Skeletal muscle tissue (tissue), 4 donors: ENCODE measurements around the gene MRPL20. TPM values are rescaled to one million over a fixed set of nuclear protein-coding genes. Genes with fewer than 3 reads are reported as not detected.

Experiments used
- H3K27ac ChIP-seq: one replicate; pipeline ENCODE4 v1.7.0; 2013; ENCODE audit warnings: mild to moderate bottlenecking, low read depth, low read length, inconsistent platforms
- H3K27me3 ChIP-seq, 3 donors: one replicate each; pipeline ENCODE4 v1.7.0; 2013; ENCODE audit warnings: low read length in 3 of 3; ENCODE audit not compliant: control insufficient read depth in 3 of 3, insufficient read depth in 3 of 3
- H3K36me3 ChIP-seq, 3 donors: one replicate each; pipeline ENCODE4 v1.7.0; 2013; ENCODE audit warnings: low read length in 3 of 3; ENCODE audit not compliant: control insufficient read depth in 3 of 3, insufficient read depth in 3 of 3
- H3K4me1 ChIP-seq, 3 donors: one replicate each; pipeline ENCODE4 v1.7.0; 2013; ENCODE audit warnings: low read length in 3 of 3, mild to moderate bottlenecking in 3 of 3; ENCODE audit not compliant: control insufficient read depth in 3 of 3, insufficient read depth in 3 of 3
- H3K4me3 ChIP-seq, 3 donors: one replicate each; pipeline ENCODE4 v1.7.0; 2013; ENCODE audit warnings: low read length in 3 of 3
- H3K9ac ChIP-seq, 3 donors: one replicate each; pipeline ENCODE4 v1.7.0; 2013; ENCODE audit warnings: low read length in 3 of 3, mild to moderate bottlenecking in 3 of 3, moderate library complexity in 2 of 3, low read depth in 1 of 3
- H3K9me3 ChIP-seq, 3 donors: one replicate each; pipeline ENCODE4 v1.7.0; 2013; ENCODE audit warnings: low read length in 3 of 3; ENCODE audit not compliant: control insufficient read depth in 3 of 3
- total RNA-seq: library from RNA; depleted of rRNA; stranded (reverse); fragments of >200 nt; gene quantifications from one replicate; pipeline ENCODE4 v1.2.3, GENCODE V29; 2014
- donor health status: Osteomylitis.

The MRPL20 gene
- total RNA-seq, 1 donor from 2014 or later = 75.7 TPM

DNA sequence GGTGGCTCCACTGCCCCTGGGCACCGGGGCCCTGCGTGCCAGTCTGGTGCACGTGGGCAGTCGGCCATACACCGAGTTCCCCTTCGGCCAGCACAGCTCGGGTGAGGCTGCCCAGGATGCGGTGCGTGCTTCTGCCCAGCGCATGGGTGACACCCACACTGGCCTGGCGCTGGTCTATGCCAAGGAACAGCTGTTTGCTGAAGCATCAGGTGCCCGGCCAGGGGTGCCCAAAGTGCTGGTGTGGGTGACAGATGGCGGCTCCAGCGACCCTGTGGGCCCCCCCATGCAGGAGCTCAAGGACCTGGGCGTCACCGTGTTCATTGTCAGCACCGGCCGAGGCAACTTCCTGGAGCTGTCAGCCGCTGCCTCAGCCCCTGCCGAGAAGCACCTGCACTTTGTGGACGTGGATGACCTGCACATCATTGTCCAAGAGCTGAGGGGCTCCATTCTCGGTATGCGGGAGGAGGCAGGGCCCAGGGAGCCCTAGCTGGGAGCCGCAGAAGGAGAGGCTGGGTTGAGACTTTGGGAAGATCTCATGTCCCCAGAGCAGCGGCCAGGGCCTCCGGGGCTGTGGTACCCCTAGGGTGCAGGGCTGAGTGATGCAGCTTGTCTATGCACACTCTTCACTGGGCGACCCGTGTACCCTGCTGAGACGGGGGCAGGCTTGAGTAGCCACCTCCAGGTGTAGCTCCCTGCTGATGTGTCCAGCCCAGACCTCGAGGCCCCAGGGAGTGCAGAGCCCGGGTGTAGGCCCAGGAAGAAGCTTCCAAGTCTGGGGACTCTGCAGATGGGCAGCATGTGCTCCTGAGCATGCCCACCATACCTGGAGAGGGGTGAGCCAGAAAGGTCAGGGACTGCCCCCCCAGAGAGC is 30.2 kb upstream of the MRPL20 start:
- no peaks in the 10 kb centered on the region for H3K36me3 ChIP-seq
- H3K4me1 ChIP-seq = peaks cover 54 to 59% (median 57%) of the 10 kb centered on the region in 3 donors
- peak overlapping the region in 1 of 3 donors; percentile 62 for H3K9ac ChIP-seq
- peaks cover 0 to 36% (median 13%) of the 10 kb centered on the region in 3 donors for H3K27me3 ChIP-seq
- no peaks in the 10 kb centered on the region for H3K9me3 ChIP-seq
- H3K4me3 ChIP-seq = peak overlapping the region in 1 of 3 donors; percentile 13
- no peak overlapping the region for H3K27ac ChIP-seq

DNA sequence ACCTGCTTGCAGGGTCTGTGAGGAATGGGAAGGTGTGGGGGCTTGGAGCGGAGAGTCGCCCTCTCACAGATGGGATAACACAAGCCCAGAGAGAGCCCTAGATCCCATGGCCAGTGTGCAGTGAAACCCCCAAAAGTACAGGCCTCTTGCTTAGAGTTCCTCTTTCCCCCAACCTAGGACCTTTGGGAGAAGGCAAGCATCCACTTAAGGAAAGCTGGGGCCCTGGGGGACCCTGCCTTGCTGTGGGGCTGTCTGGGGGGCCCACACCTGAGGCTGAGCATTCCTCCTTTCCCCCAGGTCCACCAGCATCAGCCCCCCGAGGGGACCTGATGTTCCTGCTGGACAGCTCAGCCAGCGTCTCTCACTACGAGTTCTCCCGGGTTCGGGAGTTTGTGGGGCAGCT is 29.5 kb upstream of the MRPL20 start:
- no peaks in the 10 kb centered on the region for H3K36me3 ChIP-seq
- no peaks in the 10 kb centered on the region for H3K9me3 ChIP-seq
- H3K27me3 ChIP-seq = peaks cover 0 to 36% (median 13%) of the 10 kb centered on the region in 3 donors
- peak overlapping the region in 2 of 3 donors; percentile 51 to 62 for H3K9ac ChIP-seq
- H3K4me1 ChIP-seq = peaks cover 57 to 66% (median 60%) of the 10 kb centered on the region in 3 donors
- H3K27ac ChIP-seq = no peak overlapping the region
- H3K4me3 ChIP-seq = peak overlapping the region; percentile 51 to 68 (median 60)

DNA sequence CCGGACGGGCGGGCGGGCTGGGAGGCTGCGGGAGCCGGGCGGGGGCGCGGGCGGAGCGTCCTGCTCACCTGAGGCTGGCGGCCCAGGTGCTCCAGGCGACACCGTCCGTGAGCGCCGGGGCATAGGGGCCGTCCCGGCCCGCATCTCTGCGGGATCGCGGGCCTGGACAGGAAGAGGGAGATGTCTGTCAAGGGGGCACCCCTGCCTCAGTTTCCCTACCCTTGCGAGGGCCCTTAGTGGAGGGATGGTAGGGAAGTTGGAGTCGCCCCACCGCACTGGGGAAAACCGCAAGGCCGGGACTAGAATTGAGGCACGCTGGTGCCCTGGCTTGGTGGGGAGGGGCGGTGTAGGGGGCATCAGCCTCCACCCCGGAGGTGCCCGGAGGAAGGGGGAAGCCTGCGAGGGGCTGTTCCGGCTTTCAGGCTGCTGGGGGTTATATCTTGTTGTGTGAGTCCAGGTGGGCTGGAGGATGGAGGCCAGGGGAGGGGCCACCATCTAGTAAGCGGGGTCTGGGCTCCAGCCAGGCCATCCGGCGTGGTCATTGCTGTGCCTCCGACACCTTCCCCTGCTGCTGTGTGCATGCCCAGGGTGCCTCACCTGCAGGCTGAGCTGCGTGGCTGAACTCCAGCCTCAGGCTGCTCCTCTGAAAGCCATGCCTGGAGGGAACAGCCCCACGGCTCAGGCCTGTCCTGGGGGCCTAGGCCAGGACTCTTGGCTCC is 29.0 kb upstream of the MRPL20 start:
- Histone ChIP-seq H3K27ac (no peak overlapping the region), H3K27me3 (peaks cover 0 to 36% (median 13%) of the 10 kb centered on the region in 3 donors), H3K4me1 (peaks cover 54 to 63% (median 60%) of the 10 kb centered on the region in 3 donors), H3K4me3 (peak overlapping the region; percentile 51 to 68 (median 60)), H3K36me3 (no peaks in the 10 kb centered on the region), H3K9ac (peak overlapping the region; percentile 38 to 62 (median 51)), H3K9me3 (no peaks in the 10 kb centered on the region)

DNA sequence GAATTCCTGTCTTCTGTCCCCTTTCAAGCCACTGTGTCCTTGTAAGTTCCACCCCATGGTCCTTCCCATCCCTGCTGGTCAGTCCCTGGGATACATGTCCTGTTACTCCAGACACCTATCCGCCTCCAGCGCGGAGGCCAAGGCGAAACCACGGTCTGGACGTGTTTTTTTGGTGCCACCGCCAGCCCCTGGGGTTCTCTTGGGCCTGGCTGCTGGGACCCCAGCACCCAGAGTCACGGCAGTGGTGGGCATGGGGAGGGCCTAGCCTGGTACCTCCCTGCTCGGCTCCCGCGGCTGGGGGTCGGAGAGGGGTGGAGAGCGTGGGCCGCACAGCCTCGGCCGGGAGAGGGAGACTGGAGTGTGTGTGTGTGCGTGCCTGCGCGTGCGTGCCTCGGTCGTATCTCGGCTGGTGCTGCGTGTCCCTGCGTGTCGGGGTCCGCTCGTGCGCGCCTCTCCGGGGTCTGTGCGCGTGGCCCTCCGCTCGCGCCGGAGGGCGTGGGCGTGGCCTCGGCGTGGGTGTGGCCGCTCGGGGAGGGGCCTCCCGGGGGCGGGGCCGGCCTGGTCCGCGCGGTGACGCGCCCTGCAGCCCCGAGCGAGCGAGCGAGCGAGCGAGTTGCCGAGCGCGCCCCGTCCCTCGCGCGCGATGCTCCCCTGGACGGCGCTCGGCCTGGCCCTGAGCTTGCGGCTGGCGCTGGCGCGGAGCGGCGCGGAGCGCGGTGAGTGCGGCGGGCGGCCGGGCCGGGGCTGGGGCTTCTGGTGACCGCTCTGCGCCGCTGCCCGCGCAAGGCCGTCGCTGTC is 28.2 kb upstream of the MRPL20 start, which contains the start of gene VWA1:
Gene VWA1, plus strand, starts transcription at position 585 of the 798 bp plus-strand sequence. Its CDS starts 59 bp downstream, at position 644.
- Histone ChIP-seq H3K27me3 (peaks cover 0 to 36% (median 13%) of the 10 kb centered on the region in 3 donors), H3K36me3 (no peaks in the 10 kb centered on the region), H3K9ac (peak within 1 kb of the TSS; percentile 51 to 62 (median 53)), H3K9me3 (no peaks in the 10 kb centered on the region), H3K4me1 (peaks cover 47 to 60% (median 58%) of the 10 kb centered on the region in 3 donors), H3K4me3 (peak within 1 kb of the TSS; percentile 57 to 73 (median 68)), H3K27ac (peak within 1 kb of the TSS; percentile 82)

DNA sequence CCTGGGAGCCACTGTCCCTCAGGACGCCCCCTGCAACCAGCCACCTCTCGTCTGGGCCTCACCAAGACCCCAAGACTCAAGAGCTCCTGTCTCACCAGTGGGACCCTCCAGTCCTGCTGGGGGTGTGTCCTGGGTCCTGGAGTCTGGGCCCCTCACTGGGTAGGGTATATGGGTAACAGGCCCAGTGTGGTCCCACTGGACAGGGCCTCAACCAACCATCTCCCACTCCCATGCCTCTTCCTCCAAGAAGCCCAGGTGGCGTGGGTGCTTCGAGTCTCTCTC is 27.7 kb upstream of the MRPL20 start:
- peaks cover 0 to 39% (median 13%) of the 10 kb centered on the region in 3 donors for H3K27me3 ChIP-seq
- no peaks in the 10 kb centered on the region for H3K9me3 ChIP-seq
- peaks cover 53 to 64% (median 63%) of the 10 kb centered on the region in 3 donors for H3K4me1 ChIP-seq
- H3K36me3 ChIP-seq = no peaks in the 10 kb centered on the region
- H3K9ac ChIP-seq = peak overlapping the region in 2 of 3 donors; percentile 53 to 62
- H3K4me3 ChIP-seq = peak overlapping the region in 2 of 3 donors; percentile 68 to 73
- peak overlapping the region; percentile 82 for H3K27ac ChIP-seq

DNA sequence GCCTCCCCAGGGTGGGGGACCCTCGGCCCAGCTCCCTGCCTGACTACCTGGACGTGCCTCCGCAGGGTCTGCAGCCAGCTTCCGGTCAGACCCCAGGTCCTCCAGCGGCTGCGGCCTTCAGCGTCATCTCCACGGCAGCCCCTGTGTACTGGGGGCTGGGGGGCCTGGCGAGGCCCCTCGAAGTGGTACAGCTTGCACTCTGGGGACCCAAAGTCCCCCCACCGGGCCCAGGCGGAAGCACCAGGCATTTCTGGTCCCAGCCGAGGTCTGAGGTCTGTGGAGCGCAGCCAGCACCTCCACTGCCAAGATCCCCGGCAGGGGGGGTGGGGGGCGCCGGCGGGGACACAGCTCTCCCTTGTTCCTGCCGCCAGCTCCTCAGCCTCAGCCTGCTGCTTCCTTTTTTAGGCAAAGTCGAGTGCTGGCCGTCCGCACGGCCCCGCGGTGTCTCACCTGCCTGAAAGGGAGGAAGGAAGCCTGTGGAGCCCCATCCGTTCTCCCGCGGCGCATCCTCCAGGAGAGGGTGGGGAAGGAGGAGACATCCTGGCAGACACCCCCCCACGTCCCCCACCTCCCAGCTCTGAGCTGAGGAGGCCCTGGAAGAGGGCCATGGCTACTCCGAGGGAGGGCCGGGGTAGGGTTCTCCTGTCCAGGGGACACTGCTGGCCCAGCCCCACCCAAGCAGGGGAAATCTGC is 27.2 kb upstream of the MRPL20 start:
- H3K27me3 ChIP-seq = peaks cover 0 to 39% (median 13%) of the 10 kb centered on the region in 3 donors
- H3K9ac ChIP-seq = peak overlapping the region in 2 of 3 donors; percentile 53 to 62
- no peaks in the 10 kb centered on the region for H3K36me3 ChIP-seq
- H3K9me3 ChIP-seq = no peaks in the 10 kb centered on the region
- peak overlapping the region in 2 of 3 donors; percentile 22 to 68 for H3K4me3 ChIP-seq
- H3K4me1 ChIP-seq = peaks cover 57 to 68% (median 66%) of the 10 kb centered on the region in 3 donors
- H3K27ac ChIP-seq = peak overlapping the region; percentile 82

DNA sequence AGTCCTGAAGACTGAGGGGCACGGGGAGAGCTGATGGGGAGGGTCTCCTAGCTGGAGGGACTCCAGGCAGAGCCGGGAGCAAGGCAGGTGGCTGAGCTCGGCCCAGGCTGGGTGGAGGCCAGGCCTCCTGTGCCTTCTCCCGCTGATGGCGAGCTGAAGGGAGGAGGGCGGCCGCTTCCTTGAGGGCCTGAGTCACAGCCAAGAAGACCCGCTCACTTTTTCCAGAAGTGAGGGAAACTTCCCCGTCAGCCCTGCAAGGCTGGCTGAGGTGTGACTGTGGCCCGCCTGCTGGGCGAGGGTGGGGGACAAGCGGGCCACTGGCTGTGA is 26.7 kb upstream of the MRPL20 start:
- Histone ChIP-seq H3K4me3 (peak overlapping the region in 1 of 3 donors; percentile 2), H3K4me1 (peaks cover 57 to 68% (median 66%) of the 10 kb centered on the region in 3 donors), H3K9me3 (no peaks in the 10 kb centered on the region), H3K36me3 (no peaks in the 10 kb centered on the region), H3K27me3 (peaks cover 0 to 38% (median 13%) of the 10 kb centered on the region in 3 donors), H3K27ac (peak overlapping the region; percentile 82), H3K9ac (peak overlapping the region in 2 of 3 donors; percentile 25 to 45)

DNA sequence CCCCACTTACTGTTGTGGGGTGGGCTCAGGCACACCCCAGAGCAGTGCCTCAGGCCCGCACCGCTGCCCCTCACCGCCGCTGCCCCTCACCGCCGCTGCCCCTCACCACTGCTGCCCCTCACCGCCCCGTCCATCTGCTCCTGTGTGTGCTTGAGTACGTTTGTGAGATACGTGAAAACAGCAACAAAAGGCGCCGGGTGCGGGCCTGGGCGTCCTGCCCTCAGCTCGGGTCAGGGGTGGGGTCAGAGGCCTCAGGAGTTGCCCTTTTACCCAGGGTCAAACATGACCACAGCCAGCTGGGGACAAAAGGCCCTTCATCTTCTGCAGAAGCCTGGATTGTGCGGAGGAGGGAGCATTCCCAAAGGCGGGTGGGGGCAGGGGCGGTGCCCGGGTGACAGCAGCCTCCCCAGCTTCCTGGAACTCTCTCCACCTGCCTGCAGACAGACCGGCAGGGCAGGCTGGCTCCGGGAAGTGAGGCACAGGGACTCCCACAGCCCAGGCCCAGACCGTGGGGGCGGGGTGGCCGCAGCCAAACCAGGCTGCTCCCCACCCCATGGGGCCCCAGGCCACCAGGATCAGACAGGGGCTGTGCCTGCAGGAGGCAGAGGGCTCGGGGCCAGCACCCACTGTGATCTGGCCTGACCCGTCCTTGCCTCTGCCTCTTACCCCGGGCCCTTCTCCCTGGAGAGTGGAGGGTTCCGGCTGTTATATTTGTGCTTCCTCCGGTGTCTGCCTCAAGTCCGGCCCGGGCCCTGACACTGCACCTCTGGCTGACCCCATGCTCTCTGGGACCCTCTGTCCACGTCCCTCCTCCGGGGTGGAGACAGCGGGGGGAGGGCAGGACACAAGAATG is 26.1 kb upstream of the MRPL20 start:
- no peaks in the 10 kb centered on the region for H3K36me3 ChIP-seq
- H3K4me3 ChIP-seq = peak overlapping the region in 1 of 3 donors; percentile 2
- peaks cover 0 to 37% (median 17%) of the 10 kb centered on the region in 3 donors for H3K27me3 ChIP-seq
- H3K4me1 ChIP-seq = peaks cover 57 to 68% (median 66%) of the 10 kb centered on the region in 3 donors
- peak overlapping the region; percentile 82 for H3K27ac ChIP-seq
- H3K9ac ChIP-seq = peak overlapping the region in 2 of 3 donors; percentile 25 to 45
- no peaks in the 10 kb centered on the region for H3K9me3 ChIP-seq
